Loucy (cell line): Measurements from ENCODE around the gene ZNF410.

Experiments used
- H2AFZ ChIP-seq: fragments of 200-600 bp; sonication (generic); 2 replicates; pipeline ENCODE4 v1.6.0; 2016; ENCODE audit warnings: antibody characterized with exemption, mild to moderate bottlenecking, low read length, moderate library complexity
- H3F3A ChIP-seq: fragments of 200-600 bp; 2 replicates; pipeline ENCODE4 v1.6.0; 2016; ENCODE audit warnings: antibody characterized with exemption, low read depth, mild to moderate bottlenecking
- H3K27me3 ChIP-seq: fragments of 200-600 bp; sonication (generic); 2 replicates; pipeline ENCODE4 v1.6.1; 2014; ENCODE audit warnings: low read length, mild to moderate bottlenecking; ENCODE audit not compliant: insufficient read depth, poor library complexity, severe bottlenecking
- H3K36me3 ChIP-seq: fragments of 200-600 bp; sonication (generic); 2 replicates; pipeline ENCODE4 v1.6.1; 2016; ENCODE audit warnings: low read length; ENCODE audit not compliant: insufficient read depth
- H3K4me1 ChIP-seq: fragments of 200-600 bp; sonication (generic); 2 replicates; pipeline ENCODE4 v1.5.1; 2014; ENCODE audit warnings: low read length, mild to moderate bottlenecking; ENCODE audit not compliant: insufficient read depth, poor library complexity, severe bottlenecking
- H3K4me2 ChIP-seq: fragments of 200-600 bp; sonication (generic); 2 replicates; pipeline ENCODE4 v1.6.0; 2014; ENCODE audit warnings: antibody characterized with exemption, low read length, low read depth, mild to moderate bottlenecking; ENCODE audit not compliant: poor library complexity, severe bottlenecking
- H3K4me3 ChIP-seq: fragments of 200-600 bp; sonication (generic); 2 replicates; pipeline ENCODE4 v1.5.1; 2014; ENCODE audit warnings: low read length, mild to moderate bottlenecking, mixed read lengths; ENCODE audit not compliant: poor library complexity, severe bottlenecking
- H3K79me2 ChIP-seq: fragments of 200-600 bp; sonication (generic); 2 replicates; pipeline ENCODE4 v1.6.1; 2014; ENCODE audit warnings: low read length; ENCODE audit not compliant: insufficient read depth
- H3K9ac ChIP-seq: fragments of 200-600 bp; sonication (generic); 2 replicates; pipeline ENCODE4 v1.6.0; 2014; ENCODE audit warnings: mild to moderate bottlenecking, low read depth, low read length, moderate library complexity; ENCODE audit not compliant: poor library complexity, severe bottlenecking
- H3K9me2 ChIP-seq: fragments of 200-600 bp; sonication (generic); replicated peaks from 2 replicates; pipeline ENCODE4 v1.6.1; 2016; ENCODE audit warnings: low read depth, low read length, mixed read lengths
- H3K9me3 ChIP-seq: fragments of 200-600 bp; sonication (generic); 2 replicates; pipeline ENCODE4 v1.6.1; 2014; ENCODE audit warnings: mild to moderate bottlenecking, antibody characterized with exemption, low read length, low read depth; ENCODE audit not compliant: insufficient read depth
- H4K20me1 ChIP-seq: fragments of 200-600 bp; sonication (generic); 2 replicates; pipeline ENCODE4 v1.6.0; 2014; ENCODE audit warnings: antibody characterized with exemption, low read length, mild to moderate bottlenecking; ENCODE audit not compliant: insufficient read depth, poor library complexity, severe bottlenecking
- EZH2phosphoT487 ChIP-seq: fragments of 200-600 bp; IDR thresholded peaks from 2 replicates; pipeline ENCODE4 v1.6.1; 2018; ENCODE audit warnings: antibody characterized with exemption, mild to moderate bottlenecking, moderate library complexity, borderline replicate concordance
- TF ChIP-seq, protein P1 (sequence below): fragments of 200-600 bp; sonication (generic); conservative IDR thresholded peaks from 2 replicates; pipeline ENCODE4 v1.5.1; 2014; ENCODE audit warnings: mild to moderate bottlenecking, antibody characterized with exemption, low read length

The ZNF410 gene

DNA sequence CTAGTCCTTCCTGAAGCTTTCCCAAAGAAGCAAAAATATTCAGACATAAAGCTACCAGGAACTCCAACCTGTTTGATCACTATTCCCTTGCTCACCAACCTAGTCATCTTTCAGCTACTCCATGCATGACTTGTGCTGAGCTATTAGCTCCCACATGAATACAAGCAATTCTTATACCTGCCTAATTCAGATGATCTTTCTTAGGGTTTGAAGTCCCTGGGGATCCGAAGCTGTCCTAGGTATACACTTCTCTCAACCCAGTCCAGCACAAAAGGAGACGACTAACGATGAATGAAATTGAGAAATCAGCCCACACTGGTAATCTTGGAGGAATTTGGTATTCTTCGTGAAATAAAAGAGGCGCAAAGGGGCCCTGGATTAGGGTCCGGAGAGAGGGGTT lies 35.7 kb upstream of the ZNF410 start:
- H3K79me2 ChIP-seq, result peaks cover 8% of the 10 kb centered on the region; the same call in 1 of the 2 replicates
- no peaks in the 10 kb centered on the region for H3K9me3 ChIP-seq
- no peaks in the 10 kb centered on the region for H3K9me2 ChIP-seq
- H2AFZ ChIP-seq, result peak overlapping the region; percentile 95
- no peaks in the 10 kb centered on the region for H4K20me1 ChIP-seq
- peaks cover 6% of the 10 kb centered on the region for H3F3A ChIP-seq
- H3K27me3 ChIP-seq, result no peaks in the 10 kb centered on the region
- H3K4me2 ChIP-seq, result peak overlapping the region; percentile 95
- peaks cover 8% of the 10 kb centered on the region for H3K4me1 ChIP-seq
- no peaks in the 10 kb centered on the region for H3K36me3 ChIP-seq
- TF ChIP-seq EZH2phosphoT487, result no peak
- TF ChIP-seq, protein P1, sequence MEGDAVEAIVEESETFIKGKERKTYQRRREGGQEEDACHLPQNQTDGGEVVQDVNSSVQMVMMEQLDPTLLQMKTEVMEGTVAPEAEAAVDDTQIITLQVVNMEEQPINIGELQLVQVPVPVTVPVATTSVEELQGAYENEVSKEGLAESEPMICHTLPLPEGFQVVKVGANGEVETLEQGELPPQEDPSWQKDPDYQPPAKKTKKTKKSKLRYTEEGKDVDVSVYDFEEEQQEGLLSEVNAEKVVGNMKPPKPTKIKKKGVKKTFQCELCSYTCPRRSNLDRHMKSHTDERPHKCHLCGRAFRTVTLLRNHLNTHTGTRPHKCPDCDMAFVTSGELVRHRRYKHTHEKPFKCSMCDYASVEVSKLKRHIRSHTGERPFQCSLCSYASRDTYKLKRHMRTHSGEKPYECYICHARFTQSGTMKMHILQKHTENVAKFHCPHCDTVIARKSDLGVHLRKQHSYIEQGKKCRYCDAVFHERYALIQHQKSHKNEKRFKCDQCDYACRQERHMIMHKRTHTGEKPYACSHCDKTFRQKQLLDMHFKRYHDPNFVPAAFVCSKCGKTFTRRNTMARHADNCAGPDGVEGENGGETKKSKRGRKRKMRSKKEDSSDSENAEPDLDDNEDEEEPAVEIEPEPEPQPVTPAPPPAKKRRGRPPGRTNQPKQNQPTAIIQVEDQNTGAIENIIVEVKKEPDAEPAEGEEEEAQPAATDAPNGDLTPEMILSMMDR, result no peak
- peak overlapping the region; percentile 81 for H3K4me3 ChIP-seq
- peak overlapping the region; percentile 91 for H3K9ac ChIP-seq

DNA sequence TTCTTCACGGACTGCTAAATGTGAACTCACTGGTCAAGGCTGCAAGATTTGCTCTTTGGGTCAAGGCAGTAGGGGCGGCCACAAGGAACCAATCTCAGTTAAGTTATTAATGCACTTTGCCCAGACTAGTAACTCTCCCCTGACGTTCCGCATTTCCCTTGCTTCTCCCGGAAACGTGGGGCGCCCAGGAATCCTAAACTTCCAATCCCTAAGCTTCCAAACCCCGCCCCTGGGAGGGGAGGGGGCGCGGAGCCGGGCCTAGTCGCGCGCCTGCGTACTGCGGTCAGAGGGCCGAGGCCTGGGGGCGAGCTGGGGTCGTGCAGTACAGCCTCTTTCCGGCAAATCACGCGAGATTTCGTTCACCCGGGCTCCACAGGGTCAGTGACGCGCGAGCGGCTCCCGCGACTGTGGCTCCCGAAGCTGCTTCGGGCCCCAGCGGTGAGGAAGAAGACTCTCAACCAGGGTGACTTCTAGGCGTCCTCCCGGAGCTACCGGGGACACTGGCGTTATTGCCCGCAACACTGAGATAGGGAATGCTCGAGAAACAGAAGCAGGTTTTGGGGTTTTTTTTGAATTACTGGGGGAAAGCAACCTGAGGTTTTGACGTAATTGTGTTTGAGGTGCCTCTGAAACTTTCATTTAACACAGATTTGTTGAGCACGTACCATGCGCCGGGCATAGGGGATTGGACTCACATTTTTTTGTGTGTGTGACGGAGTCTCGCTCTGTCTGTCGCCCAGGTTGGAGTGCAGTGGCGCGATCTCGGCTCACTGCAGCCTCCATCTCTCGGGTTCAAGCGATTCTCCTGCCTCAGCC lies 34.9 kb upstream of the ZNF410 start, which contains the start of gene PTGR2:
Gene PTGR2 (plus strand): TSS at position 265 of the 816 bp plus-strand sequence. CDS start 7,032 bp downstream, outside the sequence.
- H3K79me2 ChIP-seq, result peaks cover 8% of the 10 kb centered on the region; the same call in 1 of the 2 replicates
- no peak for TF ChIP-seq EZH2phosphoT487
- TF ChIP-seq, protein P1, result no peak
- peak within 1 kb of the TSS; percentile 91 for H3K9ac ChIP-seq

DNA sequence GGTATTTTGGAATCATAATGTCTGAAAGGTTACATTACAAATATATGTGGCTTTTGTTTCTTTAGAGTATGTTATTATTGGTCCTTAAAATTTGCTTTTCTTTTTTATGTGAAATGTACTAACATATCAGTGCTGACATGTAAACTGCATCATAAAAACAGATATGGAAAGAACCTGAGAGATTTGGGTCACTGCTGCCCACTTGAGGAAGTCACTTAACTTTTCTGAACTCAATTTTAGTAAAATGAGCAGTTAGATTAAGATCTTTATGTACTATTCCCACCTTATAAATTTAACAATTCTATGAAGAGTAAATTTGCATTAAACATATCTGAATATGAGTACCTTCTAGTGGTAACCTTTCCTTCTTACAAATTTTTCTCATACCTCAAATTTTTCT lies 27.5 kb upstream of the ZNF410 start:
- Histone ChIP-seq H3K36me3 (no peaks in the 10 kb centered on the region), H3K4me1 (no peaks in the 10 kb centered on the region), H2AFZ (no peak overlapping the region), H3F3A (peaks cover 6% of the 10 kb centered on the region), H3K9me2 (no peaks in the 10 kb centered on the region), H4K20me1 (no peaks in the 10 kb centered on the region), H3K27me3 (no peaks in the 10 kb centered on the region), H3K4me3 (no peak overlapping the region), H3K79me2 (no peaks in the 10 kb centered on the region), H3K9ac (no peak overlapping the region), H3K9me3 (no peaks in the 10 kb centered on the region), H3K4me2 (no peak overlapping the region)
- TF ChIP-seq EZH2phosphoT487, result no peak
- TF ChIP-seq, protein P1, result 0 out of 2 replicates have a peak, but pooled peaks have one; percentile 13

More for the DNA sequence above, 34.9 kb upstream of the ZNF410 start, which contains the start of gene PTGR2:
- Histone ChIP-seq H3K4me1 (peaks cover 8% of the 10 kb centered on the region), H3K9me2 (no peaks in the 10 kb centered on the region), H4K20me1 (no peaks in the 10 kb centered on the region), H3K36me3 (no peaks in the 10 kb centered on the region), H3K9me3 (no peaks in the 10 kb centered on the region), H3F3A (peaks cover 6% of the 10 kb centered on the region), H3K27me3 (no peaks in the 10 kb centered on the region), H3K4me3 (peak within 1 kb of the TSS; percentile 81), H2AFZ (peak within 1 kb of the TSS; percentile 95), H3K4me2 (peak within 1 kb of the TSS; percentile 95)
